Mucosa of stomach (tissue), 1 donor: Measurements from ENCODE around the gene TXNL4A.

Source experiments
- H3K27me3 ChIP-seq: one replicate; pipeline ENCODE4 v1.7.0; 2013; ENCODE audit warnings: mild to moderate bottlenecking, low read length; ENCODE audit not compliant: control insufficient read depth, insufficient read depth
- H3K36me3 ChIP-seq: one replicate; pipeline ENCODE4 v1.7.0; 2013; ENCODE audit warnings: low read length; ENCODE audit not compliant: control insufficient read depth, insufficient read depth
- H3K4me1 ChIP-seq: one replicate; pipeline ENCODE4 v1.7.0; 2013; ENCODE audit warnings: mild to moderate bottlenecking, low read length; ENCODE audit not compliant: control insufficient read depth, insufficient read depth
- H3K4me3 ChIP-seq: one replicate; pipeline ENCODE4 v1.7.0; 2013; ENCODE audit warnings: low read length
- H3K9ac ChIP-seq: one replicate; pipeline ENCODE4 v1.7.0; 2013; ENCODE audit warnings: mild to moderate bottlenecking, low read length, moderate library complexity
- H3K9me3 ChIP-seq: one replicate; pipeline ENCODE4 v1.7.0; 2013; ENCODE audit warnings: mild to moderate bottlenecking, low read length, moderate library complexity; ENCODE audit not compliant: control insufficient read depth
- donor health status: Pancreatic carcinoma.

TXNL4A gene

GRCh38 chr18:79942786-79943607 is 45.4 kb downstream of the TXNL4A start:
- Histone ChIP-seq H3K9me3 (no peaks in the 10 kb centered on the region), H3K4me1 (peaks cover 13% of the 10 kb centered on the region), H3K27me3 (no peaks in the 10 kb centered on the region), H3K4me3 (no peak overlapping the region), H3K36me3 (peaks cover 11% of the 10 kb centered on the region), H3K9ac (no peak overlapping the region)

GRCh38 chr18:79942211-79942610 is 46.2 kb downstream of the TXNL4A start:
- H3K4me3 ChIP-seq = no peak overlapping the region
- H3K27me3 ChIP-seq = no peaks in the 10 kb centered on the region
- no peaks in the 10 kb centered on the region for H3K9me3 ChIP-seq
- H3K9ac ChIP-seq = no peak overlapping the region
- H3K36me3 ChIP-seq = peaks cover 11% of the 10 kb centered on the region
- peaks cover 13% of the 10 kb centered on the region for H3K4me1 ChIP-seq

- Histone ChIP-seq H3K9ac (no peak overlapping the region), H3K4me3 (no peak overlapping the region), H3K9me3 (no peaks in the 10 kb centered on the region), H3K36me3 (peaks cover 11% of the 10 kb centered on the region), H3K27me3 (no peaks in the 10 kb centered on the region), H3K4me1 (peaks cover 13% of the 10 kb centered on the region)
These were observed 46.8 kb downstream of the TXNL4A start for GRCh38 chr18:79941473-79942119.

DNA sequence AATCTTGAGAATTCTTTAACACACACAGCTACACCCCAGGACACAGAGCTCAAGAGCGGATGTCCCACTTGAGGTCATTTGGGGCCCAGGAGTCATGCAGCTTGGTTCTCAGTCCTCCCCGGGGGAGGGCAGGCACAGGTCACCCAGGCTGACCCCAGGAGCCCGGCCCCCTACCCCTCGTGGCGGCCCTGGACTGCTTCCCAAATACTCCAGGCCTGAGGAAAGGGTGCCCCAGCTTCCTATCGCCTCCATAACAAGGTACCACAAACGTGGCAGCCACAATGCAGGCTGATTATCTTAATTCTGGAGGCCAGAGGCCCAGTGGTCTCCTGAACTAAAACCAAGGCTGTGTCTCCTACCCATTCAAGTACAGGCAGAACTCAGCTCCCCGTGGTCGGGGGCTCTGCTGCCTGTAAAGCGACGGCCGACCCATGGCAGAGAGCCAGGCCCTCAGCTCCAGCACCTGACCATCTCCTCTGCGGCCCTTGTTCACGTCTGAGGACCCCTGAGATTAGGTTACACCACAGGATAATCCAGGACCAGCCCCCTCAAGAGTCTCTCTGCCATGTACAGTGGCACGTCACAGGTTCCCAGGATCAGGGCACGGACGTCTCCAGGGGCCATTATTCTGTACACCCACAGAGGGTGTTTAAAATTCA is 47.4 kb downstream of the TXNL4A start:
- no peaks in the 10 kb centered on the region for H3K9me3 ChIP-seq
- H3K36me3 ChIP-seq = peaks cover 11% of the 10 kb centered on the region

DNA sequence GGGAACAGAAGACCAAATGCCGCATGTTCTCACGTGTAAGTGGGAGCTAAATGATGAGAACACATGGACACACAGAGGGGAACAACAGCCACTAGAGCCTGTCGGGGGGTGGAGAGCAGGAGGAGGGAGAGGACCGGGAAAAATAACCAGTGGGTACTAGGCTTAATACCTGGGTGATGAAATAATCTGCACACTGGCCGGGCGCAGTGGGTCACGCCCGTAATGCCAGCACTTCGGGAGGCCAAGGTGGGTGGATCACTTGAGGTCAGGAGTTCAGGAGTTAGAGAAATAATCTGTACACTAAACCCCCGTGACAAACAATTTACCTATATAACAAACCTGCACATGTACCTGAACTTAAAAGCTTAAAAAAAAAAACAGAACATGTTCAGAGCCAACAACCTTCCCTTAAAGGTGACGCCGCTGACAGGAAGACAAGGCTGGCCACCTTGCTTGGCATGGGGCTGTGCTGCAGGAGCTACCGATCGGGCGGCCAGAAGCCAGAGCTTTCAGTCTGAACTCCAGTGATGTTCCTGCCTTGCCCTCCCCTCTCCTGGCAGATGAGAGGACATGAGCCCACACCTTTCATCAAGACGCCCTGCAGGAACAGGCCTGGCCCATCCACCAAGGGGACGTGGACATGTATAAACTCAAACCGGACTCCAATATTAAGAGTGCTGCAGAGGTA is 48.1 kb downstream of the TXNL4A start:
- no peaks in the 10 kb centered on the region for H3K9me3 ChIP-seq
- no peak overlapping the region for H3K4me3 ChIP-seq
- no peak overlapping the region for H3K9ac ChIP-seq
- peaks cover 11% of the 10 kb centered on the region for H3K36me3 ChIP-seq
- H3K27me3 ChIP-seq = no peaks in the 10 kb centered on the region
- H3K4me1 ChIP-seq = peaks cover 15% of the 10 kb centered on the region

More for the DNA sequence above, 47.4 kb downstream of the TXNL4A start:
- Histone ChIP-seq H3K27me3 (no peaks in the 10 kb centered on the region), H3K4me1 (peaks cover 13% of the 10 kb centered on the region), H3K4me3 (no peak overlapping the region), H3K9ac (no peak overlapping the region)

DNA sequence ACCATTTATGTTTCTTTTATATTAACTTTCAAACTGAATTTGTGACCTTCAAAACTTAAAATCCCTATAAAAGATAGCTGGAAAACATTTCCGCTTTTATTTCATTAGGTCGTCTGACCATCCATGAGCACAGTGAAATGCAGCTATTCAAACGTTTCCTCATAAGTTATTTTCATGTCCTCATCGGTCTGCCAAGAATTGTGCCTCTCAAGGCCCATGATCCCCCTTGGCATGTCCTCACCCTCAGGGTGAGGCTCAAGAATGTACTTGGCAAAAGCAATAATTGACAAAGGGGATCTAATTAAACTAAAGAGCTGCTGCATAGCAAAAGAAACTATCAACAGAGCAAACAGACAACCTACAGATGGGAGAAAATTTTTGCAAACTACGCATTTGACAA is 49.3 kb downstream of the TXNL4A start:
- peaks cover 11% of the 10 kb centered on the region for H3K36me3 ChIP-seq
- peaks cover 22% of the 10 kb centered on the region for H3K4me1 ChIP-seq

DNA sequence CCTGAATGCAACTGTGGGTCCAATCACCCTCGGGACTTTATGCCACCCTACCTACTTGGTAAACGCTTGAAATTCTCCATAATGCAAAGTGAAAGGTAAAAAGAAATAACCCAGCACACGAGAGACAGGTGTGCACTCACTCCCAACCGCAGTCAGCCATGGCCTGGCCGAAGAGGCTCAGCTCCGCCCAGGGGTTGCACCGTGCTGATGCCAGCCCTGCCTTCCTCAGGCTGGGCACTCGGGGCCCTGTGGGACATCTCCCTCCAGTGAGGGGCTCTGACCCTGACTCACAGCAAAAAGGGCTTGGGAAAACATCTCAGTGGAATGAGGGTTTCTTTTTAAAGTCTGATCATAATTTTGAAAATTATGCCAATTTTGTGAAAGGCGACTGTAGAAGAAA is 50.2 kb downstream of the TXNL4A start:
- Histone ChIP-seq H3K27me3 (no peaks in the 10 kb centered on the region), H3K9ac (no peak overlapping the region), H3K4me1 (peaks cover 14% of the 10 kb centered on the region), H3K36me3 (peaks cover 11% of the 10 kb centered on the region), H3K9me3 (no peaks in the 10 kb centered on the region), H3K4me3 (no peak overlapping the region)

More for the DNA sequence above, 49.3 kb downstream of the TXNL4A start:
- H3K4me3 ChIP-seq = no peak overlapping the region
- H3K9ac ChIP-seq = no peak overlapping the region
- no peaks in the 10 kb centered on the region for H3K9me3 ChIP-seq
- no peaks in the 10 kb centered on the region for H3K27me3 ChIP-seq

DNA sequence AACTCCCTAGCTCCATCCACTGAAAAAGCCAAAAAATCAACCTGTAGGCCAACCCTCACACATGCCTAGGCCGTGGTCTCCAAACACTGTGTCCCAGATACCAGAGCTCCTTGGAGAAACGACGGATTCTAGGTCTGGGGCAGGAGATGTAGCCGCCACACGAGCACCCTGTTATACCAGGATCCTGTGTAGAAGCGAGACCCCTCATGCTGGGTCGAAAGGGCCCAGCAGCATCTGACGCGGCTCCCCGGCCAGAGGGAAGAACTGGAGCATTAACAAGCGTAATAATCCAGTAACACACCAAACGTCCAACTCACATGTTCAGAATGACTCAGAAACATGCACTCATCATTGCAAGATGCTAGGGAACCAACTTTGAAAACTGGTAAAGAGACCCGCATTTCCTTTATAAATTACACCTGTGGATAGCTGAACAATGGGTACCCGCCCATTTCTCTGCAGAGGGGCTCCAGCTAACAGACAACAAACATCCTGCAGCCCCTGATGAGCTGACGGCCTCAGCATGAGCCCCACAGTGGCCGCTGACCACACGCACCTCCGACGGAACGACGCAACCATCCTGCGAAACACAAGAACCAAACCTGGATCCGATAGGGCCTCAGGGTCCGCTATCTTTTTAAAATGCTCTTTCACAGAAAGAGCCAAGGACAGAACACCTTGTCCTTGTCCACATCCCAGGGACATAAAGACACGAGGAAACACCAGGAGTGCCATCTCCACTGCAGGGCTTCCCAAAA is 51.1 kb downstream of the TXNL4A start:
- Histone ChIP-seq H3K9me3 (no peaks in the 10 kb centered on the region), H3K27me3 (no peaks in the 10 kb centered on the region), H3K36me3 (peaks cover 9% of the 10 kb centered on the region), H3K4me3 (no peak overlapping the region), H3K9ac (no peak overlapping the region), H3K4me1 (peaks cover 12% of the 10 kb centered on the region)

GRCh38 chr18:79936641-79937040 is 51.7 kb downstream of the TXNL4A start:
- H3K4me1 ChIP-seq = peaks cover 12% of the 10 kb centered on the region
- peaks cover 2% of the 10 kb centered on the region for H3K36me3 ChIP-seq
- no peaks in the 10 kb centered on the region for H3K9me3 ChIP-seq
- H3K4me3 ChIP-seq = no peak overlapping the region
- no peaks in the 10 kb centered on the region for H3K27me3 ChIP-seq
- H3K9ac ChIP-seq = no peak overlapping the region

DNA sequence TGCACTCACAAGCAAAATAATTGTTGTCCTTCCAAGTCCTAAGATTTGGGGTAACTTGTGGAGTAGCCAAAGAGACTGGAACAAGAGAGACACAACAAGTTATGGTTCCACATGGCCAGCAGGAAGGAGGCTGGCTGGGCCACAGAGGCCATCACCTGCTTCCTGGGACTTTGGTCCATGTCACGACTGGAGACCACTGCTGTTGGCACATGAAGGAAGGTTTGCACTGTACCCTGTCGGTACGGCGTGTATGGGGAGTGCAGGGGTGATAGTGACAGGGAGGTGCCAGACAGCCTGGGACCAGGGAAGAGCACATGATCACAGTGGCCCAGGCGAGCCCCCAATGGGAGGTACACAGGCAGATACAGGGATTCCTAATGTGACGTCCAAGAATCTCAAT is 52.4 kb downstream of the TXNL4A start:
- Histone ChIP-seq H3K27me3 (no peaks in the 10 kb centered on the region), H3K36me3 (no peaks in the 10 kb centered on the region), H3K4me3 (no peak overlapping the region), H3K4me1 (peaks cover 12% of the 10 kb centered on the region), H3K9ac (no peak overlapping the region), H3K9me3 (no peaks in the 10 kb centered on the region)

DNA sequence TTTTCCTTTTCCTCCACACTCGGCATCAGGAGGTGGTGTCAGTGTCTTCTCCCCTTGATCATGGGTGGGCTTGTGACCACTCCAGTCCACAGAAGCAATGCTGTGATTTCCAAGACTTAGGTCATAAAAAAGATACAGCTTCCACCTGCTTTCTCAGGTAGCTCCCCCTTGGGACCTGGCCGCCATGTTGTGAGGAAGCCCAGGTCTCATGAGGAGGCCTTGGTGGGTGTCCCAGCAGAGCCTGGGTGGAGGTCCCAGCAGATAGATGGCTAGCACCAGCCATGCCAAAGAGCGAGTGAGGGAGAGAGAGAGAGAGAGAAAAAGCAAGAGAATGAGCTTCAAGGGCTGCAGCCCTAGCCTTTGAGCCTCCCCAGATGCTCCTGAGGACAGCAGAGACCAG is 52.9 kb downstream of the TXNL4A start:
- Histone ChIP-seq H3K9ac (no peak overlapping the region), H3K4me1 (peaks cover 12% of the 10 kb centered on the region), H3K36me3 (no peaks in the 10 kb centered on the region), H3K4me3 (no peak overlapping the region), H3K27me3 (no peaks in the 10 kb centered on the region), H3K9me3 (no peaks in the 10 kb centered on the region)
